K562 (cell line): ENCODE results near the gene DDX50. TPM values are rescaled to one million over a fixed set of nuclear protein-coding genes. Genes with fewer than 3 reads are reported as not detected.

ENCODE experiments used
- HSF4 ChIP-seq: fragments of 250-450 bp; sonication (Bioruptor Pico); IDR thresholded peaks from 2 replicates; pipeline ENCODE4 v2.1.2; 2022; ENCODE audit warnings: mild to moderate bottlenecking, moderate library complexity, borderline replicate concordance
- NEUROD1 ChIP-seq: fragments of 150-350 bp; IDR thresholded peaks from 2 replicates; pipeline ENCODE4 v1.6.1; 2014; ENCODE audit warnings: borderline replicate concordance, low read length, low read depth; ENCODE audit not compliant: partially characterized antibody
- NR4A1 ChIP-seq, 2 experiments: fragments of 250-450 bp in 1 of 2; fragments of 450-650 bp in 1 of 2; sonication (Bioruptor Pico) in 1 of 2; IDR thresholded peaks; 2 replicates each; pipeline versions ENCODE4 v1.4.0 to v1.6.1; 2016 to 2020; ENCODE audit warnings: mild to moderate bottlenecking in 2 of 2, missing compliant biosample characterization in 1 of 2, missing genetic modification characterization in 1 of 2, moderate library complexity in 1 of 2
- PHB ChIP-seq: fragments of 250-450 bp; sonication (Bioruptor Pico); IDR thresholded peaks from 2 replicates; pipeline ENCODE4 v1.5.0; 2021
- SAFB2 ChIP-seq: fragments of 200-400 bp; formaldehyde crosslinking; IDR thresholded peaks from 2 replicates; pipeline ENCODE4 v1.6.1; 2018; ENCODE audit warnings: borderline replicate concordance, low read length, low read depth, moderate library complexity; ENCODE audit not compliant: severe bottlenecking
- SNRNP70 ChIP-seq: fragments of 200-400 bp; formaldehyde crosslinking; optimal IDR thresholded peaks from 2 replicates; pipeline ENCODE3; 2017; ENCODE audit warnings: low read depth, low read length
- THRAP3 ChIP-seq: fragments of 450-650 bp; IDR thresholded peaks from 2 replicates; pipeline ENCODE4 v1.6.1; 2016; ENCODE audit warnings: mild to moderate bottlenecking, inconsistent platforms, borderline replicate concordance
- ZBTB7A ChIP-seq: IDR thresholded peaks from 2 replicates; pipeline ENCODE4 v1.6.1; 2011; ENCODE audit warnings: low read depth, mild to moderate bottlenecking, low read length, moderate library complexity, borderline replicate concordance; ENCODE audit not compliant: control insufficient read depth
- ZSCAN29 ChIP-seq: fragments of 450-650 bp; IDR thresholded peaks from 2 replicates; pipeline ENCODE4 v1.6.1; 2017
- polyA plus RNA-seq, 8 experiments: library from polyadenylated mRNA; depleted of rRNA in 4 of 8; stranded (reverse) in 5 of 8; unstranded in 3 of 8; fragments of >200 nt; fragmentation: Nextera tagmentation in 2 of 8; fragmentation: Illumina TruSeq in 1 of 8; extraction: Ambion mirVana in 2 of 8; extraction: Trizol in 1 of 8; gene quantifications; 2 replicates each; pipeline versions ENCODE4 v1.2.1 to v1.2.3, GENCODE V29; 2011 to 2014; ENCODE audit warnings: inconsistent platforms in 1 of 8, missing spikeins in 1 of 8
- total RNA-seq, 7 experiments: library from RNA; depleted of rRNA in 6 of 7; stranded (reverse); fragments of >200 nt in 6 of 7; fragmentation: Illumina TruSeq in 2 of 7; extraction: Trizol in 2 of 7; gene quantifications; 2 replicates each; pipeline versions ENCODE4 v1.2.1 to v1.2.3, GENCODE V29; 2011 to 2021; ENCODE audit warnings: low replicate concordance in 1 of 7
- TF ChIP-seq, protein P1 (sequence below): fragments of 250-450 bp; sonication (Bioruptor Pico); IDR thresholded peaks from 2 replicates; pipeline ENCODE4 v1.4.0; 2020; ENCODE audit warnings: mild to moderate bottlenecking, moderate library complexity
- TF ChIP-seq, protein P2 (sequence below): fragments of 250-450 bp; sonication (Bioruptor Pico); IDR thresholded peaks from 2 replicates; pipeline ENCODE4 v1.5.0; 2021; ENCODE audit warnings: mild to moderate bottlenecking, moderate library complexity
- TF ChIP-seq, protein P3 (sequence below): fragments of 250-450 bp; sonication (Bioruptor Pico); IDR thresholded peaks from 2 replicates; pipeline ENCODE4 v1.4.0; 2020; ENCODE audit warnings: borderline replicate concordance
- TF ChIP-seq, protein P4 (sequence below): fragments of 450-650 bp; IDR thresholded peaks from 2 replicates; pipeline ENCODE4 v1.6.1; 2014; ENCODE audit warnings: low read depth, mild to moderate bottlenecking, moderate library complexity, borderline replicate concordance
- TF ChIP-seq, protein P5 (sequence below): fragments of 250-450 bp; sonication (Bioruptor Pico); IDR thresholded peaks from 2 replicates; pipeline ENCODE4 v1.6.1; 2021; ENCODE audit warnings: mild to moderate bottlenecking
- TF ChIP-seq, protein P6 (sequence below): fragments of 450-650 bp; formaldehyde crosslinking; IDR thresholded peaks from 2 replicates; pipeline ENCODE4 v1.4.0; 2020; ENCODE audit warnings: mild to moderate bottlenecking, moderate library complexity

Gene DDX50
- total and polyA plus RNA-seq, 9 of the 15 experiments (the other 6 are each of a cell fraction or from before 2014, with no cell fraction given): 36.7 to 86.8 (median 57.4) TPM

DNA sequence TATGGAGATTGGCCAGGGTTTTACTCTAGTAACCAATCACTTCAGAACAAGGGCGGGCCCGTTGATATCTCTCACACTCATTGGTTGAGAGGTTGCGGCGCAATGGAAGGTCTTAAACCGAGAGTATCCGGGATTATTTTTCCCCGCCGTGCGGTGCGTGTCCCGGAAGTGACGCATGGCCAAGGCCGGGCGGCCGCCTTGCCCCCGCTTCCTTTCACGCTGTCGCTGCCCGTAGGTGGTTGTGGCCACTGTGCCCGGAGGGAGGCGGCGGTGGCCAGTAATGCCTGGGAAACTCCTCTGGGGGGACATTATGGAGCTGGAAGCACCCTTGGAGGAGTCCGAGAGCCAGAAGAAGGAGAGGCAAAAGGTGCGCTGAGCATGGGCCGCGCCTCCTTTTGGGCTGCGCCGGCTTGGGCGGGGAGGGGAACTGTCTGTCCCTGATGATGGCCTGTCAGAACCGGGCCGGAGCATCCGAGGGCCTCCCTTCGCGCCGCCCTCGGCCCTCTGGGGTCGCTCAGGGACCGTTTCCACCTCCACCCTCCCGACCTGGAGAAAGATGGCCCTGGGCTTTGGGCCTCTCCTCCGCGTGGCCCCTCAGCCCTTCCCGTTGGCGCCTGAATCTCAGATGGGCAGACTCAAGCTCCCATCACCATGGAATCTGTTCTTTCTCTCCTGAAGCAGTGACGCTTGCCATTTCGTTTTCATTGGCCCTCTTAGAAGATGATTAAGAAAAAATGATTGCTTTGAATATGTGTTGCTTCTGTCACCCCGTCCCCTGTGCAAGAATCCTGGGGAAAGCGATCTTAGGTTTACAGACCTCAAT is at the start of gene DDX50 (continued):
- TF ChIP-seq, protein P1, sequence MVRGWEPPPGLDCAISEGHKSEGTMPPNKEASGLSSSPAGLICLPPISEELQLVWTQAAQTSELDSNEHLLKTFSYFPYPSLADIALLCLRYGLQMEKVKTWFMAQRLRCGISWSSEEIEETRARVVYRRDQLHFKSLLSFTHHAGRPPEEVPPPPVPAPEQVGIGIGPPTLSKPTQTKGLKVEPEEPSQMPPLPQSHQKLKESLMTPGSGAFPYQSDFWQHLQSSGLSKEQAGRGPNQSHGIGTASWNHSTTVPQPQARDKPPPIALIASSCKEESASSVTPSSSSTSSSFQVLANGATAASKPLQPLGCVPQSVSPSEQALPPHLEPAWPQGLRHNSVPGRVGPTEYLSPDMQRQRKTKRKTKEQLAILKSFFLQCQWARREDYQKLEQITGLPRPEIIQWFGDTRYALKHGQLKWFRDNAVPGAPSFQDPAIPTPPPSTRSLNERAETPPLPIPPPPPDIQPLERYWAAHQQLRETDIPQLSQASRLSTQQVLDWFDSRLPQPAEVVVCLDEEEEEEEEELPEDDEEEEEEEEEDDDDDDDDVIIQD (CRISPR knock-in tag): 0 out of 2 replicates have a peak, but pooled peaks have one; percentile 33
- no peak for TF ChIP-seq SAFB2
- TF ChIP-seq ZSCAN29: no peak
- no peak for TF ChIP-seq PHB (CRISPR knock-in tag)
- TF ChIP-seq, protein P2, sequence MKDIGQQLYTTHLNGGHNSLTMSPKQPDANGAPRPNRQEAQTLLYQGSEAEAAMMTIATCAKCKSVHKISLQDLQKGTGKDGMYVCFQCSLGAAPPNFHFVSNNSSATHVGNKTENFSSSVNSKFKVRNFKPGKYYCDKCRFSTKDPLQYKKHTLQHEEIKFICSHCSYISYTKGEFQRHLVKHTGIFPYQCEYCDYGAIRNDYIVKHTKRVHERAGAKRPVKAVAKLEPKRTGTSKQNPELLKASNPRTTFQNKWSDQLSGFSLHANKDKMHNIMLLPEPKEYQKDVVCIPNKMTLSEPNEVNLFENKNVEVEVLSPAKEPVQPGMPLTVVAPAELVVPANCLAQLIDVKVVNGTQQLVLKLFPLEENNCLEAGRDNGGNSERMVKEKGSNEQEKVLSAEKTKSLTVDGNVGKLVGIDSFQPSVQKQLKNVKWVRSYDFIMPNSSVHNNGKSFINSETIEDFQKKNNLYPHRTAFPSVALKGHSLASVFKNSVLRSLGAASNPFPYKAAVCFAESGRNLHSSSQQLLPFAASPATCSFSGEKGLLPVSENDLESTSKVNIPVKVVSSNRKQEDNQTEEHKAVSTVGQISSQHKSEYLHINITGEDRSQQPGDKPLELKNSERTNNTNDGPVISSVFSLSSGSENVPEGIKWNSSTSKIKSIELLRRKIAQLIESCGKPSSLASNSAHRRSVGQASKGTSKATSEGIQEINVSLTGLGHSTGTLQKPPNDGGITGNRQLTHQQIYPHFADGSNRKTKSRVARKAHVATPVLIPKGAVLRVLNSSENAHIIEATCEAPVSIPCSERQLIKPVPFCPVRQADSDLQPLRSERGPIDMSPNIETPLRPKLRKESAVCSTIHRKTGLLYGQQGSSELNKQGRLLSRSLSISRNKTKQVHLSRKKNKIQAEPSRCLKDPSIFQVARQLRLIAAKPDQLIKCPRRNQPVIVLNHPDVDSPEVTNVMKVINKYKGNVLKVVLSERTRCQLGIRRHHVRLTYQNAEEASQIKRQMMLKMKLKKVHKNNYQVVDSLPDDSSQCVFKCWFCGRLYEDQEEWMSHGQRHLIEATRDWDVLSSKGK: no peak
- TF ChIP-seq, protein P3, sequence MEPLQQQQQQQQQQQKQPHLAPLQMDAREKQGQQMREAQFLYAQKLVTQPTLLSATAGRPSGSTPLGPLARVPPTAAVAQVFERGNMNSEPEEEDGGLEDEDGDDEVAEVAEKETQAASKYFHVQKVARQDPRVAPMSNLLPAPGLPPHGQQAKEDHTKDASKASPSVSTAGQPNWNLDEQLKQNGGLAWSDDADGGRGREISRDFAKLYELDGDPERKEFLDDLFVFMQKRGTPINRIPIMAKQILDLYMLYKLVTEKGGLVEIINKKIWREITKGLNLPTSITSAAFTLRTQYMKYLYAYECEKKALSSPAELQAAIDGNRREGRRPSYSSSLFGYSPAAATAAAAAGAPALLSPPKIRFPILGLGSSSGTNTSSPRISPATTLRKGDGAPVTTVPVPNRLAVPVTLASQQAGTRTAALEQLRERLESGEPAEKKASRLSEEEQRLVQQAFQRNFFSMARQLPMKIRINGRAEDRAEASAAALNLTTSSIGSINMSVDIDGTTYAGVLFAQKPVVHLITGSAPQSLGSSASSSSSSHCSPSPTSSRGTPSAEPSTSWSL (CRISPR knock-in tag): no peak
- TF ChIP-seq, protein P4, sequence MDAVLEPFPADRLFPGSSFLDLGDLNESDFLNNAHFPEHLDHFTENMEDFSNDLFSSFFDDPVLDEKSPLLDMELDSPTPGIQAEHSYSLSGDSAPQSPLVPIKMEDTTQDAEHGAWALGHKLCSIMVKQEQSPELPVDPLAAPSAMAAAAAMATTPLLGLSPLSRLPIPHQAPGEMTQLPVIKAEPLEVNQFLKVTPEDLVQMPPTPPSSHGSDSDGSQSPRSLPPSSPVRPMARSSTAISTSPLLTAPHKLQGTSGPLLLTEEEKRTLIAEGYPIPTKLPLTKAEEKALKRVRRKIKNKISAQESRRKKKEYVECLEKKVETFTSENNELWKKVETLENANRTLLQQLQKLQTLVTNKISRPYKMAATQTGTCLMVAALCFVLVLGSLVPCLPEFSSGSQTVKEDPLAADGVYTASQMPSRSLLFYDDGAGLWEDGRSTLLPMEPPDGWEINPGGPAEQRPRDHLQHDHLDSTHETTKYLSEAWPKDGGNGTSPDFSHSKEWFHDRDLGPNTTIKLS: peak; percentile 90; the same call in 1 of the 2 replicates
- TF ChIP-seq SNRNP70: no peak
- peak; percentile 91 for TF ChIP-seq NEUROD1
- TF ChIP-seq NR4A1 (CRISPR knock-in tag; IDR thresholded peaks at IDR 0.05): no peak; the same call in none of the 2 replicates
- no peak for TF ChIP-seq NR4A1 (tag; IDR thresholded peaks at IDR 0.05)
- no peak for TF ChIP-seq THRAP3
- TF ChIP-seq, protein P5, sequence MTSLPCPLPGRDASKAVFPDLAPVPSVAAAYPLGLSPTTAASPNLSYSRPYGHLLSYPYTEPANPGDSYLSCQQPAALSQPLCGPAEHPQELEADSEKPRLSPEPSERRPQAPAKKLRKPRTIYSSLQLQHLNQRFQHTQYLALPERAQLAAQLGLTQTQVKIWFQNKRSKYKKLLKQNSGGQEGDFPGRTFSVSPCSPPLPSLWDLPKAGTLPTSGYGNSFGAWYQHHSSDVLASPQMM: no peak
- TF ChIP-seq, protein P6, sequence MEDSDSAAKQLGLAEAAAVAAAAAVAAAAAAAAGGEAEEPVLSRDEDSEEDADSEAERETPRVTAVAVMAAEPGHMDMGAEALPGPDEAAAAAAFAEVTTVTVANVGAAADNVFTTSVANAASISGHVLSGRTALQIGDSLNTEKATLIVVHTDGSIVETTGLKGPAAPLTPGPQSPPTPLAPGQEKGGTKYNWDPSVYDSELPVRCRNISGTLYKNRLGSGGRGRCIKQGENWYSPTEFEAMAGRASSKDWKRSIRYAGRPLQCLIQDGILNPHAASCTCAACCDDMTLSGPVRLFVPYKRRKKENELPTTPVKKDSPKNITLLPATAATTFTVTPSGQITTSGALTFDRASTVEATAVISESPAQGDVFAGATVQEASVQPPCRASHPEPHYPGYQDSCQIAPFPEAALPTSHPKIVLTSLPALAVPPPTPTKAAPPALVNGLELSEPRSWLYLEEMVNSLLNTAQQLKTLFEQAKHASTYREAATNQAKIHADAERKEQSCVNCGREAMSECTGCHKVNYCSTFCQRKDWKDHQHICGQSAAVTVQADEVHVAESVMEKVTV (CRISPR knock-in tag): no peak
- TF ChIP-seq HSF4 (CRISPR knock-in tag): no peak
- no peak for TF ChIP-seq ZBTB7A
